HepG2 (cell line): Measurements from ENCODE around the gene ADIPOR1. TPM values are rescaled to one million over a fixed set of nuclear protein-coding genes. Genes with fewer than 3 reads are reported as not detected.

Experiments
- ATAC-seq: fragments of 200-7000 bp; cut with Tn5 transposase; 3 replicates; pipeline ENCODE4 v1.9.1; 2020; ENCODE audit warnings: mild to moderate bottlenecking, moderate library complexity
- BruUV-seq: library from RNA; stranded (reverse); fragments of 400-500 nt; replicated peaks from 2 replicates; lab custom pipeline; 2021; lab: Mats Ljungman, UMichigan
- CTCF ChIA-PET: fragments of 300-600 bp; formaldehyde crosslinking; extraction: SDS; loops from one replicate; lab custom pipeline; 2021; ENCODE audit warnings: low total read pairs, inconsistent platforms, low intra/inter-chr PET ratio; lab: Yijun Ruan, JAX
- POLR2A ChIA-PET: fragments of 350-600 bp; sonication (Branson Sonifier 250); formaldehyde crosslinking; loops from one replicate; lab custom pipeline; 2020; ENCODE audit warnings: antibody characterized with exemption, inconsistent platforms; lab: Yijun Ruan, JAX
- DNase-seq: peaks from one replicate; pipeline ENCODE4 v3.0.0-alpha.2; 2015; ENCODE audit warnings: low spot score
- FAIRE-seq: peaks from 3 replicates; lab custom pipeline; 2011; peaks lifted over from hg19 to GRCh38; lab: Jason Lieb, UNC
- H2AFZ ChIP-seq: one replicate; pipeline ENCODE4 v1.6.1; 2011; ENCODE audit warnings: low read length, inconsistent platforms
- H3K27ac ChIP-seq: fragments of 300-600 bp; 3 replicates; pipeline ENCODE4 v1.8.0; 2011; ENCODE audit warnings: mixed run types, mild to moderate bottlenecking, mixed read lengths, low read length, inconsistent platforms; ENCODE audit not compliant: insufficient read depth; ENCODE audit errors: extremely low read length
- H3K27me3 ChIP-seq, 2 experiments: fragments of 200-600 bp in 1 of 2; 2 replicates in 1 of 2; 3 replicates in 1 of 2; pipeline versions ENCODE4 v1.6.0 to v1.8.0; 2011; ENCODE audit warnings: low read length in 2 of 2, mild to moderate bottlenecking in 2 of 2, moderate library complexity in 2 of 2, inconsistent platforms in 1 of 2; ENCODE audit not compliant: insufficient read depth in 2 of 2, control insufficient read depth in 1 of 2
- H3K36me3 ChIP-seq, 2 experiments: fragments of 200-600 bp in 1 of 2; replicated peaks in 1 of 2; 2 replicates in 1 of 2; 3 replicates in 1 of 2; pipeline versions ENCODE4 v1.5.1 to v1.8.0; 2011; ENCODE audit warnings: low read length in 2 of 2, inconsistent platforms in 1 of 2; ENCODE audit not compliant: insufficient read depth in 2 of 2, control insufficient read depth in 1 of 2
- H3K4me1 ChIP-seq: 2 replicates; pipeline ENCODE4 v1.5.1; 2012; ENCODE audit warnings: low read length, inconsistent platforms; ENCODE audit not compliant: insufficient read depth
- H3K4me2 ChIP-seq: 2 replicates; pipeline ENCODE4 v1.6.0; 2011; ENCODE audit warnings: low read depth, low read length, inconsistent platforms
- H3K4me3 ChIP-seq, 3 experiments: fragments of 200-600 bp in 1 of 3; sonication (generic), shearing (Covaris generic) in 1 of 3; replicated peaks in 1 of 3; 2 replicates each; pipeline ENCODE4 v1.5.1; 2011 to 2016; ENCODE audit warnings: low read length in 3 of 3, inconsistent platforms in 2 of 3, low read depth in 2 of 3, mild to moderate bottlenecking in 2 of 3, control low read depth in 1 of 3, mixed read lengths in 1 of 3; ENCODE audit not compliant: insufficient read depth in 1 of 3
- H3K79me2 ChIP-seq: one replicate; pipeline ENCODE4 v1.6.1; 2011; ENCODE audit warnings: low read length, inconsistent platforms; ENCODE audit not compliant: insufficient read depth
- H3K9ac ChIP-seq: 2 replicates; pipeline ENCODE4 v1.6.0; 2011; ENCODE audit warnings: mild to moderate bottlenecking, low read depth, low read length, inconsistent platforms; ENCODE audit not compliant: insufficient read depth
- H3K9me3 ChIP-seq: 2 replicates; pipeline ENCODE4 v1.5.1; 2012; ENCODE audit warnings: mild to moderate bottlenecking, low read length
- H4K20me1 ChIP-seq: 2 replicates; pipeline ENCODE4 v1.6.0; 2011; ENCODE audit warnings: inconsistent platforms, mild to moderate bottlenecking, low read length, moderate library complexity; ENCODE audit not compliant: insufficient read depth
- HDAC1 ChIP-seq: sonication (generic); formaldehyde crosslinking; IDR thresholded peaks from 2 replicates; pipeline ENCODE4 v1.5.1; 2020; ENCODE audit warnings: mild to moderate bottlenecking, missing genetic modification reagents
- LCORL ChIP-seq, 2 experiments: fragments of 450-650 bp in 1 of 2; sonication (generic) in 1 of 2; formaldehyde crosslinking in 1 of 2; IDR thresholded peaks; 2 replicates each; pipeline versions ENCODE4 v1.5.0 to v1.6.1; 2017 to 2020; ENCODE audit warnings: antibody characterized with exemption in 1 of 2, missing genetic modification reagents in 1 of 2
- NFE2L2 ChIP-seq: fragments of 150-350 bp; IDR thresholded peaks from 2 replicates; pipeline ENCODE4 v1.6.1; 2014; ENCODE audit warnings: low read length
- NR2F6 ChIP-seq, 2 experiments: IDR thresholded peaks; 2 replicates each; pipeline ENCODE4 v1.6.1; 2016; ENCODE audit warnings: antibody characterized with exemption in 1 of 2, mild to moderate bottlenecking in 1 of 2
- SRY ChIP-seq: sonication (generic); formaldehyde crosslinking; IDR thresholded peaks from 2 replicates; pipeline ENCODE4 v1.8.0; 2022; ENCODE audit warnings: mild to moderate bottlenecking, missing genetic modification reagents
- ZBTB33 ChIP-seq: sonication (generic); formaldehyde crosslinking; IDR thresholded peaks from 2 replicates; pipeline ENCODE4 v1.4.0; 2020; ENCODE audit warnings: missing genetic modification reagents
- ZHX2 ChIP-seq, 2 experiments: sonication (generic) in 1 of 2; formaldehyde crosslinking in 1 of 2; IDR thresholded peaks; 2 replicates each; pipeline versions ENCODE4 v1.6.1 to v1.9.0; 2014 to 2022; ENCODE audit warnings: antibody characterized with exemption in 1 of 2, borderline replicate concordance in 1 of 2, inconsistent platforms in 1 of 2, low read depth in 1 of 2, missing genetic modification reagents in 1 of 2
- ZNF136 ChIP-seq: sonication (generic); formaldehyde crosslinking; IDR thresholded peaks from 2 replicates; pipeline ENCODE4 v1.8.1; 2022; ENCODE audit warnings: low read depth, mild to moderate bottlenecking, moderate library complexity, missing genetic modification reagents
- ZNF446 ChIP-seq: sonication (generic); formaldehyde crosslinking; IDR thresholded peaks from 2 replicates; pipeline ENCODE4 v1.5.0; 2020; ENCODE audit warnings: mild to moderate bottlenecking, missing genetic modification reagents
- in situ Hi-C: cut with HindIII; loops from 2 replicates; pipeline ENCODE4 v1.10.0; 2017; ENCODE audit warnings: low pct_unique_long_range_greater_than_20kb; ENCODE audit not compliant: extremely low pct_ligation_motif_present
- intact Hi-C: fragments of 100-400 bp; cut with micrococcal nuclease; formaldehyde crosslinking; loops from one replicate; pipeline ENCODE4 v1.10.0; 2022; ENCODE audit not compliant: unreplicated experiment
- polyA plus RNA-seq, 8 experiments: library from polyadenylated mRNA; depleted of rRNA in 3 of 8; stranded (reverse) in 7 of 8; unstranded in 1 of 8; fragments of >200 nt; fragmentation: Illumina TruSeq in 4 of 8; extraction: Trizol in 4 of 8; gene quantifications; 2 replicates each; pipeline versions ENCODE4 v1.2.1 to v1.2.3, GENCODE V29; 2011 to 2016; ENCODE audit warnings: low read depth in 4 of 8, missing spikeins in 1 of 8, mixed read lengths in 1 of 8; ENCODE audit not compliant: insufficient read depth in 1 of 8
- total RNA-seq, 5 experiments: library from RNA; depleted of rRNA; stranded (reverse); fragments of >200 nt; fragmentation: Illumina TruSeq; extraction: Trizol; gene quantifications; 2 replicates each; pipeline ENCODE4 v1.2.3, GENCODE V29; 2016; ENCODE audit warnings: low read depth in 1 of 5
- TF ChIP-seq, protein P1 (sequence below): sonication (generic); formaldehyde crosslinking; IDR thresholded peaks from 2 replicates; pipeline ENCODE4 v1.4.0; 2020; ENCODE audit warnings: mild to moderate bottlenecking, missing genetic modification reagents

Gene ADIPOR1
- total and polyA plus RNA-seq, 2 of the 13 experiments (the other 11 are each of a cell fraction or from before 2014, with no cell fraction given), result 60.0 to 141 TPM

- TF ChIP-seq, protein P1, sequence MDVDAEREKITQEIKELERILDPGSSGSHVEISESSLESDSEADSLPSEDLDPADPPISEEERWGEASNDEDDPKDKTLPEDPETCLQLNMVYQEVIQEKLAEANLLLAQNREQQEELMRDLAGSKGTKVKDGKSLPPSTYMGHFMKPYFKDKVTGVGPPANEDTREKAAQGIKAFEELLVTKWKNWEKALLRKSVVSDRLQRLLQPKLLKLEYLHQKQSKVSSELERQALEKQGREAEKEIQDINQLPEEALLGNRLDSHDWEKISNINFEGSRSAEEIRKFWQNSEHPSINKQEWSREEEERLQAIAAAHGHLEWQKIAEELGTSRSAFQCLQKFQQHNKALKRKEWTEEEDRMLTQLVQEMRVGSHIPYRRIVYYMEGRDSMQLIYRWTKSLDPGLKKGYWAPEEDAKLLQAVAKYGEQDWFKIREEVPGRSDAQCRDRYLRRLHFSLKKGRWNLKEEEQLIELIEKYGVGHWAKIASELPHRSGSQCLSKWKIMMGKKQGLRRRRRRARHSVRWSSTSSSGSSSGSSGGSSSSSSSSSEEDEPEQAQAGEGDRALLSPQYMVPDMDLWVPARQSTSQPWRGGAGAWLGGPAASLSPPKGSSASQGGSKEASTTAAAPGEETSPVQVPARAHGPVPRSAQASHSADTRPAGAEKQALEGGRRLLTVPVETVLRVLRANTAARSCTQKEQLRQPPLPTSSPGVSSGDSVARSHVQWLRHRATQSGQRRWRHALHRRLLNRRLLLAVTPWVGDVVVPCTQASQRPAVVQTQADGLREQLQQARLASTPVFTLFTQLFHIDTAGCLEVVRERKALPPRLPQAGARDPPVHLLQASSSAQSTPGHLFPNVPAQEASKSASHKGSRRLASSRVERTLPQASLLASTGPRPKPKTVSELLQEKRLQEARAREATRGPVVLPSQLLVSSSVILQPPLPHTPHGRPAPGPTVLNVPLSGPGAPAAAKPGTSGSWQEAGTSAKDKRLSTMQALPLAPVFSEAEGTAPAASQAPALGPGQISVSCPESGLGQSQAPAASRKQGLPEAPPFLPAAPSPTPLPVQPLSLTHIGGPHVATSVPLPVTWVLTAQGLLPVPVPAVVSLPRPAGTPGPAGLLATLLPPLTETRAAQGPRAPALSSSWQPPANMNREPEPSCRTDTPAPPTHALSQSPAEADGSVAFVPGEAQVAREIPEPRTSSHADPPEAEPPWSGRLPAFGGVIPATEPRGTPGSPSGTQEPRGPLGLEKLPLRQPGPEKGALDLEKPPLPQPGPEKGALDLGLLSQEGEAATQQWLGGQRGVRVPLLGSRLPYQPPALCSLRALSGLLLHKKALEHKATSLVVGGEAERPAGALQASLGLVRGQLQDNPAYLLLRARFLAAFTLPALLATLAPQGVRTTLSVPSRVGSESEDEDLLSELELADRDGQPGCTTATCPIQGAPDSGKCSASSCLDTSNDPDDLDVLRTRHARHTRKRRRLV (CRISPR knock-in tag), result no peak
- TF ChIP-seq HDAC1, result no peak
- TF ChIP-seq SRY (CRISPR knock-in tag), result no peak
- TF ChIP-seq ZBTB33 (CRISPR knock-in tag), result no peak
Measured at GRCh38 chr1:202923533-202923932, 34.6 kb downstream of the ADIPOR1 start (continued).

- Histone ChIP-seq H3K9me3 (no peaks in the 10 kb centered on the region), H3K27ac (no peak overlapping the region), H4K20me1 (no peaks in the 10 kb centered on the region), H3K4me1 (0 out of 2 replicates have a peak, but pooled peaks cover 7% of the 10 kb centered on the region), H3K27me3 (no peaks in the 10 kb centered on the region), H3K4me3 (no peak overlapping the region), H2AFZ (no peak overlapping the region), H3K79me2 (no peaks in the 10 kb centered on the region), H3K4me2 (no peak overlapping the region), H3K9ac (no peak overlapping the region), H3K36me3 (peaks cover 5 to 38% of the 10 kb centered on the region in 2 experiments)
- CTCF ChIA-PET, result no interaction called here
- POLR2A ChIA-PET, result no interaction called here
- in situ Hi-C loops, result no loop called here
- FAIRE-seq (no peak), ATAC-seq (no peak), DNase-seq (no peak)
- no TSS peak for BruUV-seq
- intact Hi-C loops, result no loop called here
- no peak for TF ChIP-seq LCORL (IDR thresholded peaks at IDR 0.05)
- TF ChIP-seq LCORL (CRISPR knock-in tag; IDR thresholded peaks at IDR 0.05), result no peak
- no peak for TF ChIP-seq ZNF446 (CRISPR knock-in tag)
- TF ChIP-seq NR2F6 (IDR thresholded peaks at IDR 0.05), result no peak
- TF ChIP-seq NR2F6 (CRISPR knock-in tag; IDR thresholded peaks at IDR 0.05), result no peak
- TF ChIP-seq ZNF136 (CRISPR knock-in tag), result no peak
- no peak for TF ChIP-seq ZHX2 (IDR thresholded peaks at IDR 0.05; ENCODE audit: low read depth)
- TF ChIP-seq ZHX2 (CRISPR knock-in tag; IDR thresholded peaks at IDR 0.05; ENCODE audit: borderline replicate concordance), result no peak
- no peak for TF ChIP-seq NFE2L2
Measured at GRCh38 chr1:202919615-202920014, 38.5 kb downstream of the ADIPOR1 start.
